Bronchial epithelial cell (primary cell): ENCODE data around the gene ZNF888. TPM values are rescaled to one million over a fixed set of nuclear protein-coding genes. Genes with fewer than 3 reads are reported as not detected.
"Not testable (repeated sequence)": the region's sequence is repeated elsewhere in the genome, so short reads cannot be mapped to it uniquely, and the experiment has no call there.

ENCODE experiments used
- DNase-seq: peaks from one replicate; pipeline ENCODE4 v3.0.0-alpha.2; 2010; ENCODE audit warnings: low read depth
- FAIRE-seq: peaks from 2 replicates; lab custom pipeline; 2011; peaks lifted over from hg19 to GRCh38; lab: Jason Lieb, UNC
- H3K27me3 ChIP-seq: 2 replicates; pipeline ENCODE4 v1.5.1; 2011; ENCODE audit warnings: low read length; ENCODE audit not compliant: control insufficient read depth, insufficient read depth
- H3K36me3 ChIP-seq: 2 replicates; pipeline ENCODE4 v1.5.1; 2011; ENCODE audit warnings: low read length; ENCODE audit not compliant: control insufficient read depth, insufficient read depth
- H3K4me3 ChIP-seq: 2 replicates; pipeline ENCODE4 v1.5.1; 2011; ENCODE audit warnings: mild to moderate bottlenecking, low read depth, low read length, control low read depth
- total RNA-seq: library from RNA; depleted of rRNA; stranded (reverse); fragments of >200 nt; gene quantifications from 2 replicates; pipeline ENCODE4 v1.2.1, GENCODE V29; 2014
- TF ChIP-seq, protein P1 (sequence below): IDR thresholded peaks from 2 replicates; pipeline ENCODE4 v1.5.1; 2011; ENCODE audit warnings: mild to moderate bottlenecking, moderate library complexity, low read length, control low read depth, inconsistent platforms; ENCODE audit not compliant: insufficient read depth, severe bottlenecking

Gene ZNF888
- total RNA-seq, 1 donor from 2014 or later: 9.7 TPM

DNA sequence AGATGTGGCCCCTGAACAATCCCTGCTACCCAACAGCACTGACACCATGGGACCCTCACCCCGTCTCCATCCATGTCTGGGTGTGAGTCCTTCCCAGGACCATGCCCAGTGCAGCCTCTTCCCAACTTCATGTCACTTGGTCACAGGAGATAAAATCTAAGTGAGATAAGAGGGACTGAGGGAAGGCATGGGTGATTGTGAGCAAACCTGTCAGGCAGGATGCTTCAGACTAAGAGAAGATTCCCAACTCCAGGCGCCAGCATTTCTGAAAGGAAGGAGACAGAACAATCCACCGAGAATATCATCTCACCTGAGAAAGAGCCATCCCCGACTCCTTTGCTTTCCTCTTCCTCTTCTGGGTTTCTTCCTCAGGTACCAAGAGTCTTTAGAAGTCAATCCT, 33.3 kb downstream of the ZNF888 start:
- TF ChIP-seq, protein P1, sequence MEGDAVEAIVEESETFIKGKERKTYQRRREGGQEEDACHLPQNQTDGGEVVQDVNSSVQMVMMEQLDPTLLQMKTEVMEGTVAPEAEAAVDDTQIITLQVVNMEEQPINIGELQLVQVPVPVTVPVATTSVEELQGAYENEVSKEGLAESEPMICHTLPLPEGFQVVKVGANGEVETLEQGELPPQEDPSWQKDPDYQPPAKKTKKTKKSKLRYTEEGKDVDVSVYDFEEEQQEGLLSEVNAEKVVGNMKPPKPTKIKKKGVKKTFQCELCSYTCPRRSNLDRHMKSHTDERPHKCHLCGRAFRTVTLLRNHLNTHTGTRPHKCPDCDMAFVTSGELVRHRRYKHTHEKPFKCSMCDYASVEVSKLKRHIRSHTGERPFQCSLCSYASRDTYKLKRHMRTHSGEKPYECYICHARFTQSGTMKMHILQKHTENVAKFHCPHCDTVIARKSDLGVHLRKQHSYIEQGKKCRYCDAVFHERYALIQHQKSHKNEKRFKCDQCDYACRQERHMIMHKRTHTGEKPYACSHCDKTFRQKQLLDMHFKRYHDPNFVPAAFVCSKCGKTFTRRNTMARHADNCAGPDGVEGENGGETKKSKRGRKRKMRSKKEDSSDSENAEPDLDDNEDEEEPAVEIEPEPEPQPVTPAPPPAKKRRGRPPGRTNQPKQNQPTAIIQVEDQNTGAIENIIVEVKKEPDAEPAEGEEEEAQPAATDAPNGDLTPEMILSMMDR: no peak
- FAIRE-seq (no peak), DNase-seq (no peak)
- no peak overlapping the region for H3K4me3 ChIP-seq
- peaks cover 8% of the 10 kb centered on the region for H3K36me3 ChIP-seq
- H3K27me3 ChIP-seq: no peaks in the 10 kb centered on the region

DNA sequence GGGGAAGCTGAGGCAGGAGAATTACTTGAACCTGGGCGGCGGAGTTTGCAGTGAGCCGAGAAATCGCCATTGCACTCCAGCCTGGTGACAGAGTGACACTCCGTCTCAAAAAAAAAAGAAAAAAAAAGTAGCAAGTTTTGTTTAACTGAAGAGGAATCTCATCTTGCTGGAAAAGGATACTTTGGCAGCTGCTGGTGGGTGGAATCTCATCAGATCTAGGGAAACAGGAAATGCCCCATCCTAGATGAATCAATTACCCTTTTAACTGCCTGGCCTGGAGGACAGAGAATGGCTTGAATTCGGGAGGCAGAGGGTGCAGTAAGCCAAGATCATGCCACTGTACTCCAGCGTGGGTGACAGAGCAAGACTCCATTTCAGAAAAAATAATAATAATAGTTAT, 34.2 kb downstream of the ZNF888 start:
- H3K27me3 ChIP-seq: no peaks in the 10 kb centered on the region
- DNase-seq (no peak), FAIRE-seq (no peak)
- peaks cover 11% of the 10 kb centered on the region for H3K36me3 ChIP-seq
- TF ChIP-seq, protein P1: no peak
- no peak overlapping the region for H3K4me3 ChIP-seq

DNA sequence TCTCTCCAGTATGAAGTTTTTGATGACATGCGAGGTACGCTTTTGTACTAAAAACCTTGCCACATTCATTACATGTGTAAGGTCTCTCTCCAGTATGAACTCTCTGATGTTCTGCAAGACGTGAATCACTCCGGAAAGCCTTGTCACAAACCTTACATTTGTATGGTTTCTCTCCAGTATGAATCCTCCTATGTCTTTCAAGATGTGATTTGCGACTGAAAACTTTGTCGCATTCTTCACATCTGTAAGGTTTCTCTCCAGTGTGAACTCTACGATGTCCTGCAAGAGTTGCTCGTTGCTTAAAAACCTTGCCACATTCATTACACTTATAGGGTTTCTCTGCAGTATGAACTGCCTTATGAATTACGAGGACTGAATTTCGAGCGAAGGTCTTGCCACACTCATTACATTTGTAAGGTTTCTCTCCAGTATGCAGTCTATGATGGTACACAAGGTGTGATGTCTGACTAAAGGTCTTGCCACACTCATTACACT, 42.3 kb downstream of the ZNF888 start:
- no peak for FAIRE-seq
- Histone ChIP-seq H3K36me3 (peaks cover 6% of the 10 kb centered on the region), H3K27me3 (no peaks in the 10 kb centered on the region), H3K4me3 (no peak overlapping the region)
- TF ChIP-seq, protein P1: no peak
- DNase-seq: no peak

DNA sequence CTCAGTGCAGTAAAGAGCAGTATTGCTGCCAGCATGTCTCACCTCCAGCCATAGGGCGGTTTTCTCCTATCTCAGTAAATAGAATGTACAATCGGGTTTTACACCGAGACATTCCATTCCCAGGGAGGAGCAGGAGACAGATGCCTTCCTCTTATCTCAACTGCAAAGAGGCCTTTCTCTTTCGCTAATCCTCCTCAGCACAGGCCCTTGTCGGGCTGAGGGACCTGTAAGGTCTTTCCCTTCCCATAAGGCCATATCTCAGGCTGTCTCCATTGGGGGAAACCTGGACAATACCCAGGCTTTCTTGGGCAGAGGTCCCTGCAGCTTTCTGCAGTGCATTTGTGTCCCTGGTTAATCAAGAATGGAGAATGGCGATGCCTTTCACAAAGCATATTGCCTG, 50.2 kb downstream of the ZNF888 start:
- FAIRE-seq, DNase-seq, H3K4me3 ChIP-seq, H3K27me3 ChIP-seq, H3K36me3 ChIP-seq: not testable (repeated sequence)

DNA sequence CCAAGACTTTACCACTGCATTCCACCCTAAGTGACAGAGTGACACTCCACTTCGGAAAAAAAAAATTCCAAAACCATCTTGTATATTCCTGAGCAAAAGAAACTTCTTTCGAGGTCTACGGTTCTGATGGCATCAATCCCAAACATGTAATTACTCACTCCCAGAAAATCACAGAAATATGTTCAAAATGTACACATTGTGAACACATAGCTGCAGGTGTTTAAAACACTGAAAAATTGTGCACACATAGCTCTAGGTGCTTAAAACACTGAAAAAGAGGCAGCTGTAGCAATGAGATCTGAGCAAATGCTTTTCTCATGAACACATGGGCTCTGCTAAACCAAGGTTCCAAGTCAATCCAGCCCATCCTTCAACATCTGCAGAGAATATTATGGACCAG, 51.8 kb downstream of the ZNF888 start:
- no peak for DNase-seq
- Histone ChIP-seq H3K36me3 (no peaks in the 10 kb centered on the region), H3K27me3 (no peaks in the 10 kb centered on the region), H3K4me3 (no peak overlapping the region)
- TF ChIP-seq, protein P1: no peak
- no peak for FAIRE-seq

DNA sequence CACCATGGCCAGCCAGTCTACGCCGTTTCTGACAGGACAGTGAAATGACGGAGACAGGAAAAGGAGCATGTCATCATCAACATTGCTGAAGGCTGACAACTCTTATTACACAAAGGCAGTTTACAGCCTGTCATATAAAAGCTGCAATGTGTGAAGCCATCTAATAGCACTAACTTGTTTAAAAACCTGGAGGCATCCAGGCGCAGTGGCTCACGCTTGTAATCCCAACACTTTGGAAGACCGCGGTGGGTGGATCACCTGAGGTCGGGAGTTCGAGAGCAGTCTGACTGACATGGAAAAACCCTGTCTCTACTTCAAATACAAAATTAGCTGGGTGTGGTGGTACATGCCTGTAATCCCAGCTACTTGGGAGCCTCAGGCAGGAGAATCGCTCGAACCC, 55.2 kb downstream of the ZNF888 start:
- not testable (repeated sequence) for H3K36me3 ChIP-seq, DNase-seq
- peak; percentile 50 for FAIRE-seq

GRCh38 chr19:52857378-52858191, 65.6 kb downstream of the ZNF888 start, which contains the start of gene ZNF468:
Gene ZNF468, minus strand, starts transcription at chr19:52857619. Its CDS starts 3,347 bp downstream, at chr19:52854272.
- peak; percentile 59 for DNase-seq
- not testable (repeated sequence) for H3K36me3 ChIP-seq, FAIRE-seq, H3K27me3 ChIP-seq
- H3K4me3 ChIP-seq: peak within 1 kb of the TSS; percentile 65

More for the DNA sequence above, 55.2 kb downstream of the ZNF888 start:
- H3K4me3 ChIP-seq, H3K27me3 ChIP-seq: not testable (repeated sequence)

- peak overlapping the region; percentile 65 for H3K4me3 ChIP-seq
- DNase-seq, H3K36me3 ChIP-seq, FAIRE-seq, H3K27me3 ChIP-seq: not testable (repeated sequence)
These were observed 66.5 kb downstream of the ZNF888 start for GRCh38 chr19:52856540-52857377.
